Measurements from ENCODE around the gene COX6B1.

- TF ChIP-seq CTCF (IDR thresholded peaks at IDR 0.05) (no peak), POLR2A (IDR thresholded peaks at IDR 0.05) (no peak)
These were observed 17.5 kb downstream of the COX6B1 start for GRCh38 chr19:35665604-35666003.

Measured in heart left ventricle (tissue), 13 donors.